GM12878 (cell line): Measurements from ENCODE around the gene CNTN2.

Source experiments
- CHD2 ChIP-seq: IDR thresholded peaks from 2 replicates; pipeline ENCODE4 v1.6.1; 2011; ENCODE audit warnings: low read depth, low read length, improper control_type of control experiment, borderline replicate concordance
- CREB1 ChIP-seq: IDR thresholded peaks from 2 replicates; pipeline ENCODE4 v1.6.1; 2012; ENCODE audit warnings: low read depth, mild to moderate bottlenecking, inconsistent platforms
- EZH2 ChIP-seq: IDR thresholded peaks from 2 replicates; pipeline ENCODE4 v1.6.1; 2012; ENCODE audit warnings: low read depth, mild to moderate bottlenecking, control low read depth, inconsistent platforms, low read length, borderline replicate concordance; ENCODE audit not compliant: control insufficient read depth
- MYB ChIP-seq: fragments of 150-350 bp; IDR thresholded peaks from 2 replicates; pipeline ENCODE4 v1.6.1; 2014; ENCODE audit warnings: mild to moderate bottlenecking, low read depth, low read length, borderline replicate concordance
- PAX8 ChIP-seq: fragments of 450-650 bp; IDR thresholded peaks from 2 replicates; pipeline ENCODE4 v1.6.1; 2017; ENCODE audit warnings: mild to moderate bottlenecking, moderate library complexity
- POLR2AphosphoS5 ChIP-seq: IDR thresholded peaks from 2 replicates; pipeline ENCODE4 v1.6.1; 2011; ENCODE audit warnings: mild to moderate bottlenecking, low read length, inconsistent platforms
- PRDM15 ChIP-seq: fragments of 450-650 bp; formaldehyde crosslinking; IDR thresholded peaks from 2 replicates; pipeline ENCODE4 v1.4.0; 2020; ENCODE audit warnings: mild to moderate bottlenecking, moderate library complexity
- SRF ChIP-seq, 2 experiments: IDR thresholded peaks; 2 replicates each; pipeline ENCODE4 v1.6.1; 2011; ENCODE audit warnings: low read depth in 2 of 2, low read length in 2 of 2, mild to moderate bottlenecking in 1 of 2, moderate library complexity in 1 of 2
- TAF1 ChIP-seq: IDR thresholded peaks from 2 replicates; pipeline ENCODE4 v1.6.1; 2011; ENCODE audit warnings: mild to moderate bottlenecking, low read depth, low read length, borderline replicate concordance
- ZNF24 ChIP-seq: fragments of 450-650 bp; IDR thresholded peaks from 2 replicates; pipeline ENCODE4 v1.6.1; 2017; ENCODE audit warnings: antibody characterized with exemption, mild to moderate bottlenecking
- TF ChIP-seq, protein P1 (sequence below): IDR thresholded peaks from 2 replicates; pipeline ENCODE4 v1.6.1; 2011; ENCODE audit warnings: low read depth, mild to moderate bottlenecking, low read length, moderate library complexity, borderline replicate concordance; ENCODE audit errors: extremely low read depth
- TF ChIP-seq, protein P2 (sequence below), 3 experiments: IDR thresholded peaks in 2 of 3; conservative IDR thresholded peaks in 1 of 3; 2 replicates each; pipeline ENCODE4 v1.5.1; 2011; ENCODE audit warnings: low read depth in 3 of 3, low read length in 3 of 3, mild to moderate bottlenecking in 3 of 3, control low read depth in 2 of 3, moderate library complexity in 2 of 3, inconsistent platforms in 1 of 3, mixed read lengths in 1 of 3; ENCODE audit not compliant: control insufficient read depth in 2 of 3, insufficient read depth in 1 of 3; ENCODE audit errors: extremely low read depth in 1 of 3

- TF ChIP-seq, protein P1, sequence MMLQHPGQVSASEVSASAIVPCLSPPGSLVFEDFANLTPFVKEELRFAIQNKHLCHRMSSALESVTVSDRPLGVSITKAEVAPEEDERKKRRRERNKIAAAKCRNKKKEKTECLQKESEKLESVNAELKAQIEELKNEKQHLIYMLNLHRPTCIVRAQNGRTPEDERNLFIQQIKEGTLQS, result no peak
- TF ChIP-seq POLR2AphosphoS5 (no peak), MYB (no peak), TAF1 (no peak), EZH2 (no peak), PAX8 (no peak), SRF (IDR thresholded peaks at IDR 0.05; ENCODE audit: low read depth in 2 of 2, low read length in 2 of 2) (no peak), PRDM15 (CRISPR knock-in tag) (no peak), CREB1 (no peak), CHD2 (no peak), ZNF24 (no peak)
- TF ChIP-seq, protein P2, sequence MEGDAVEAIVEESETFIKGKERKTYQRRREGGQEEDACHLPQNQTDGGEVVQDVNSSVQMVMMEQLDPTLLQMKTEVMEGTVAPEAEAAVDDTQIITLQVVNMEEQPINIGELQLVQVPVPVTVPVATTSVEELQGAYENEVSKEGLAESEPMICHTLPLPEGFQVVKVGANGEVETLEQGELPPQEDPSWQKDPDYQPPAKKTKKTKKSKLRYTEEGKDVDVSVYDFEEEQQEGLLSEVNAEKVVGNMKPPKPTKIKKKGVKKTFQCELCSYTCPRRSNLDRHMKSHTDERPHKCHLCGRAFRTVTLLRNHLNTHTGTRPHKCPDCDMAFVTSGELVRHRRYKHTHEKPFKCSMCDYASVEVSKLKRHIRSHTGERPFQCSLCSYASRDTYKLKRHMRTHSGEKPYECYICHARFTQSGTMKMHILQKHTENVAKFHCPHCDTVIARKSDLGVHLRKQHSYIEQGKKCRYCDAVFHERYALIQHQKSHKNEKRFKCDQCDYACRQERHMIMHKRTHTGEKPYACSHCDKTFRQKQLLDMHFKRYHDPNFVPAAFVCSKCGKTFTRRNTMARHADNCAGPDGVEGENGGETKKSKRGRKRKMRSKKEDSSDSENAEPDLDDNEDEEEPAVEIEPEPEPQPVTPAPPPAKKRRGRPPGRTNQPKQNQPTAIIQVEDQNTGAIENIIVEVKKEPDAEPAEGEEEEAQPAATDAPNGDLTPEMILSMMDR (IDR thresholded peaks at IDR 0.05 in 2 of 3, conservative IDR thresholded peaks at IDR 0.05 in 1 of 3; ENCODE audit: control insufficient read depth in 2 of 3, extremely low read depth in 1 of 3, insufficient read depth in 1 of 3, low read depth in 3 of 3, low read length in 3 of 3), result peak; percentile 84 to 93 (median 92); a peak in 5 of 6 replicates
These were observed 18.7 kb downstream of the CNTN2 start for GRCh38 chr1:205061665-205062069.
